Stimulated activated CD8-positive, alpha-beta memory T cell treated with anti-CD3 and anti-CD28 coated beads, Interleukin-12 subunit alpha, Interleukin-12 subunit beta, amount 100 ng/mL, for 24 hours (primary cell): Measurements from ENCODE around the gene TTN.

Experiments
- DNase-seq: peaks from one replicate; pipeline ENCODE4 v3.0.0-alpha.2; 2020; ENCODE audit errors: extremely low read depth

The TTN gene

DNA sequence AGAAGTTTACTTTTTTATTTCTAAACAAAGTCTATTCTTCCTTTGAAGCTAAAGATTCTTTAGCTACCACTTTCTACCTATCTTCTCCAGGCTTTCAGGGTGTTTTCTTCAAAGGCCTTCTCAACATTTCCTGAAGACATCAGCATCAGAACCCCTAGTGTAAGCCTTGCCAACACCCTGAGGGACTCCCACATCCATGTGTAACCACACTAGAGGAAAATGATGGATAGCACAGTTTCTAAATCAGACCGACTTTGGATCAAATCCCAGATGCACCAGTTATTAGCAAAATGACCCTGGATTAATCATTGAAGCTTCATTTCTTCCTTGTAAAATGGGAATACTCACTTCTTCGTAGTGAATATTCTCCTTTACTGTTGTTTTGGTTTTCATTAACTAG, 4.7 kb upstream of the TTN start:
- DNase-seq: no peak

- no peak for DNase-seq
Observed at GRCh38 chr2:178811045-178811444, 3.8 kb upstream of the TTN start.

DNA sequence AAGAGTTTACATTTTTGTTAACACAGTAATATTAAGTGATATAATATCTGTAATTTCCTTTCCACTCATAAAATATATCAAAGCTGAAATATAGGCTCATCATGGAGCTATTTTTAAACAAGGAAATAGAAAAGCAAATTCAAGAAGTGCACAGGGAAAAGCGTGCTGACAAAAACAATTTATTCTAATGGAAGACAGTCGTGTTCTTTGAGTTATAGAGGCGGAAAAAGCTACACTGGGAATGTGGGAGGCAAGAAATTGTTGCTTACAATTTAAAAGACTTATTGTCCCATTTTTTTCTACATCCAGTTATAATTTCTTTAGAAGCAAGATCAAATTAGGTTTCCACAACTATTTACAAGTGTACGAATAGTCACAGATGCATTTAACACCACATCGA, 3.2 kb upstream of the TTN start:
- no peak for DNase-seq

DNA sequence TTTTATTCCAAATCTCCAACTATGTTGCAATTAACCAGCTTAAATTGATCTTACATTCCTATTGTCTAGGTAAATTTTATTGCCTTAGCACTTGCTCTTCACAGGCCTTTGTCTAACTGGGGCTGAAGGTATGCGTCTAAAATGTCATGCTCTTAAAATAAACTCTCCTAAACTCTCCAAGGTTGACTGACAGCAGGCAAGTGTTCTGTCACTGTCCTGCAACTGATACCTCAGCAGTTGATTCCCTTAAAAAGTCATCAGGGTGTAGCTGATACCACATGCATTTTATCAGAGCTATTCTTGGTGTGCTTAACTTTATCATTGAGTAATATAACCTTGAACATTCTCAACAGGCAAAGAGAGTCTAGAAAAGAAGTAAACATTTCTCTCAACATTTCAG, 680 bp downstream of the TTN start:
- DNase-seq: no peak

DNA sequence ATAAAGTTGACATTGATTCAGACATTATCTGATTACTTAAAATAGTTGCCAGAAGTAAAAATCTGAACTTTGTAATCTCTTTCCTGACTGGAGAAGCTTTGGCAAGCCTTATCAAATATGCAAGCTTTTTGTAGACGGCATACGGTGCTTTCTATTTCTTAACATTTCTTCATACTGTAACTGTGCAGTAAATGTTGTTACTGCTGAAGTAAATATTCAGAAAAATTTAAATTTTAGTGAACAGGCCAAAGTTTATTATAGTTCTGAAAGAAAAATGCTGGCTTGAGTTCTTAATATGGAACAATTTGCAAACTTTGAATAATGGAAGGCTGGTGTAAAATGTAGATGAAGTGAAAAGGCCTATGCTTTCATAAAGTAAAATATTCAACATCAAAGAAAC, 1.8 kb downstream of the TTN start:
- no peak for DNase-seq

DNA sequence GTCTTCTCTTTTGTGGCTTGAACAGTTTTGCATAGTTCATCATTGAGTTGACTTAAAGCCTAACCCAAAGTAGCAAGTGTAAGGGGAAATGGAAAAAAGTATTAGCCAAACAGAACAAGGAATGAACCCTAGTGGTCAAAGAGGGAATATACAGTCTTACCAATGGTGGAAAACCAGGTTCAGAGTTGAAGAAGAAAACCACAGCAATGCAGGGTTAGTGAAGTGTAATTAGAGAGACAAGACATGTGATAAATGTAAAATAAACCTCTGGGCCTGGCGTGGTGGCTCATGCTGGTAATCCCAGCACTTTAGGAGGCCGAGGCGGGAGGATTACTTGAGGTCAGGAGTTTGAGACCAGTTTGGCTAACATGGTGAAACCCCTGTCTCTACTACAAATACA, 2.4 kb downstream of the TTN start:
- DNase-seq: no peak

- no peak for DNase-seq
Observed at GRCh38 chr2:178800510-178800909, 6.7 kb downstream of the TTN start.

GRCh38 chr2:178799305-178799704, 7.9 kb downstream of the TTN start:
- no peak for DNase-seq

- DNase-seq: no peak
Observed at GRCh38 chr2:178796079-178796677, 11.0 kb downstream of the TTN start.

GRCh38 chr2:178787934-178788333, 19.3 kb downstream of the TTN start:
- DNase-seq: no peak

GRCh38 chr2:178787155-178787554, 20.1 kb downstream of the TTN start:
- no peak for DNase-seq

GRCh38 chr2:178783889-178784288, 23.3 kb downstream of the TTN start:
- no peak for DNase-seq

GRCh38 chr2:178782236-178782635, 25.0 kb downstream of the TTN start:
- DNase-seq: no peak

DNA sequence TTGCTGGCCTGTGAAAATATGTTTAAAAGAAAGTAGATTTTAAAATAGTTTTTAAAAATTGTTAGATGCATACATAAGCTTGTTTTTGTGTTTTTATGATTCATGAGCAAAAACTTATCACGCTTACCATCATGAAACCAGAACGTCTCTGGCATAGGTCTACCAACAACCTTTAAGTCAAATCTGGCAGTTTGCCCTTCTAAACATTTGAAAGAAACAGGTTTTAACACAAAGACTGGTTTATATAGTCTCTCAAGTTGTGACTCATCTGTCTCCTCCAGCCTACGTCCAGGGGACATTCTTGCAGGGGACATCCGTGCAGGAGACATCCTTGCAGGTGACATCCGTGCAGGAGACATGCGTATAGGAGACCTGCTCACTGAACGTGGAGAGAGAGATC, 29.6 kb downstream of the TTN start:
- DNase-seq: no peak

GRCh38 chr2:178776751-178777150, 30.5 kb downstream of the TTN start:
- DNase-seq: no peak

DNA sequence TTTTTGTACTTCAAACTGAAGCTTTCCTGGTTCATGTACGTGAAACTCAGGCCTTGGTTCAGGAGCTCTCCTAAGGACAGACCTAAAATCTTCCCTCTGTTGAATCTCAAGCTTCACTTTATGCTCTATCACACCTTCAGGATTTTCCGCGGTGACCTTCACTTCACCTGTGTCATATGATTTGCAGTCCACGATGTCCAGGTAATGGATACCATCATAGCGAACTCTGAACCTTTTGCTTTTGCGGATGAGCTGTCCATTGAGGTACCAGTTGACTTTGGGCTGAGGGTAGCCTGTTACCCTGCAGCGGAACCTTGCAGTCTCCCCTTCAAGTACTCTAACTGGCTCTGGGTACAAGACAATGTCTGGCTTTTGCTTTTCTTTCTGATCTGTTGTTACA, 31.2 kb downstream of the TTN start:
- DNase-seq: no peak

DNA sequence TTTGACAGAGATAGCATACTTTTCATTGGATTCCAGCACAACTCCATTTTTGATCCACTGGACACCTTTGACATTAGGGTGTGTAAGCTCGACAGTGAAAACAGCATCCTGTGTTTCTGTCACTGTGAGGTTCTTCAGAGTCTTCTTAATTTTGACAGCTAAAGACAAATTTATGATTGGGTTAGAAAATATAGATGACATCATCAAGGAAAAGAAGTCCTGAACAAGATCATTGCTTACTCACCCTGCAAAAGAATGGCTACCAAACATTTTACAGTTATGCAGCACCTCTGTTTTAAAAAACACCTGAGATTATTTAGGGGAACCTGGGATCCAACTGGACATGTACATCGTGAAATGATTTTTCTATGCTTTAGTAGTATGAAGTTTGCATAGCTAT, 36.7 kb downstream of the TTN start:
- DNase-seq: no peak

- DNase-seq: no peak
Observed at GRCh38 chr2:178767094-178768060, 39.8 kb downstream of the TTN start.

DNA sequence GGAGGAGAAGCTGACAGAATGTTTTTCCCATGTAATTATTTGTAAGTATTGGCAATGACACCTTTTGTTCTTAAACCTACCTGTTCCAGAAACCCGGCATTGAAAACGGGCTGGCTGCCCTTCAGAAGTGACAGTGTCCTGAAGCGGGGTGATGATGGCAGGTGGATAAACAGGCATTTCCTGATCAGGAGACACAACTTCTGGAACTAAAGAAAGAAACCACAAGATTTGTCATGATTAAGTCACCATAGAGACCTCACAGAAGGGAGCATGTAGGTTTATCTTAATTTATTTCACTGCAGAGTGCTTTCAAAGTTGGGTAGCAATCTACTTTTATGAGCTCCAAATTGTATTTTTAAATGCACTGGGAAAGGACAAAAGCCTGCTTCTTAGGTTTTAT, 43.1 kb downstream of the TTN start:
- no peak for DNase-seq

DNA sequence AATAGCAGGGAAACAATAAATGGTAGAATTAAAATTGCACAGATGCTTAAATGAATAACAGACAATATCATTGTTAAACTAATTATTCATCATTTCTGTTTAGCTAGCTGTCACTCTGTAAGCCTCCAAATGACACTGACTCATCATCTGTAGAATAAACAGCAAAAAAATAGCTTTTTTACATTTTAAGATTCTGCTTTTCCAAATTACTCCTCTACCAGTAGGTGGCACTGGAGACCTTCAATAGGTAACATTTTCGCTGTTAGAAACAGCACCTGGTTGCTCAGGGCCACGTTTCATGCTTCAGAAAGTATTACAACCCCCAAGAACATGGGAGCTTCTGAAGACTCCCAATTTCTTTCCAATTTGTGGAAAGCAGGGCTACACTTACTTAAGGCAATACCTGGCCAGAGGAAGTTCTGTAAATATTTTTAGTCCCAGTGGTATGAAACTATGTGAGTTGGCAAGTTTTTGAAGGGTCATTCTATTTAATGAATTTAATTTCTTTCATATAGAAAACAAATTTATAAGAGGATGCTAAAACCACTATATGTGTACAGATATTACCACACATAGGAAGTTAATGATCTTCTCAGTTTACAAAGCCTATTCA, 45.4 kb downstream of the TTN start:
- no peak for DNase-seq

DNA sequence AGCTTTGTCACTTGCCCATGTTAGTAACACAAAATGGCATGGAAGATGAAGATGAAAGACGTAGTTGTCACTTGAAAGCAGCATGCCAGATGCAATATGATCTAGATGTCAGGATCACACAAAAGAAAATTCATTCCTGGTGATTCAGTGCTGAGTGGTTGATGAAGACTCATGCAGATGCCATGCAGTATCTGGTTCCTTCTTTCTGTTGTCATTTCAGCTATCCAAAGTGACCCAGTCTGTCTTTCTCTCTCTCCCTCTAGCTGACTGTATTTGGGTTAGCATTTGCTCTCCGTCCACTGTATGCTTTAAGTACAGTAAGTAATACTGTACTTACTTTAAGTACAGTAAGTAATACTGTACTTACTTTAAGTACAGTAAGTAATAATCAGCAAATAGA, 50.4 kb downstream of the TTN start:
- DNase-seq: no peak

- no peak for DNase-seq
Observed at GRCh38 chr2:178756343-178756742, 50.9 kb downstream of the TTN start.

DNA sequence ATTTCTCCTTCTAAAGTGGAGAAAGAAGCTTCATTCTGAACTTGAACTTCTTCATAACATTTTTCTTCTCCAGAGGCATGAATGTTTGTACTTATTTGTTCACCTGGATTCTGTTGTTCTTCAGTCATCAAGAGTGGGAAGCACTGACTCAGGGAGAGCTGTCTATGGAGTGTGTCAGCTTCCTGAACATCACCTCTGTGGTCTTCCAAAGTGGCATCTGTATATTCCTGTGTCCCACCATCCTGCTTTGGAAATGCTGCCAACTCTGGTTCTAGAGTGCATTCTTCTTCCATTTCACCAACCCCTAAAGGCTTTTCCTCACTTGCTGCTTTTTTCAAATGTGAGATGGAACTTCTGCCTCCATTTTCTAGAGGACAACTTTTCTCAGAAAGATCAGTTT, 59.5 kb downstream of the TTN start:
- DNase-seq: no peak
